HG03159 (cell line): ENCODE data around the gene PCBD2.
"Not testable (repeated sequence)": the region's sequence is repeated elsewhere in the genome, so short reads cannot be mapped to it uniquely, and the experiment has no call there.

Experiments
- ATAC-seq: cut with Tn5 transposase; IDR thresholded peaks from one replicate; pipeline ENCODE4 v1.9.1; 2021; ENCODE audit warnings: mild to moderate bottlenecking, moderate library complexity; ENCODE audit not compliant: unreplicated experiment

PCBD2 gene

GRCh38 chr5:134905246-134905996, 490 bp downstream of the PCBD2 start:
- peak; percentile 28 for ATAC-seq

GRCh38 chr5:134906811-134907210, 1.9 kb downstream of the PCBD2 start:
- no peak for ATAC-seq

- ATAC-seq = not testable (repeated sequence)
Measured at GRCh38 chr5:134910752-134911151, 5.8 kb downstream of the PCBD2 start.

- no peak for ATAC-seq
Measured at GRCh38 chr5:134911285-134912206, 6.6 kb downstream of the PCBD2 start.

GRCh38 chr5:134913254-134913653, 8.3 kb downstream of the PCBD2 start:
- ATAC-seq = no peak

GRCh38 chr5:134913795-134914194, 8.9 kb downstream of the PCBD2 start:
- ATAC-seq = no peak

GRCh38 chr5:134917070-134917815, 12.3 kb downstream of the PCBD2 start:
- no peak for ATAC-seq

GRCh38 chr5:134918861-134919260, 13.9 kb downstream of the PCBD2 start:
- ATAC-seq = no peak

GRCh38 chr5:134920848-134921575, 16.1 kb downstream of the PCBD2 start:
- ATAC-seq = no peak

- ATAC-seq = no peak
Measured at GRCh38 chr5:134932508-134932907, 27.6 kb downstream of the PCBD2 start.

- ATAC-seq = no peak
Measured at GRCh38 chr5:134934202-134934601, 29.3 kb downstream of the PCBD2 start.

- ATAC-seq = no peak
Measured at GRCh38 chr5:134935711-134936602, 31.0 kb downstream of the PCBD2 start.

- ATAC-seq = no peak
Measured at GRCh38 chr5:134937526-134937925, 32.6 kb downstream of the PCBD2 start.

- ATAC-seq = no peak
Measured at GRCh38 chr5:134938030-134938429, 33.1 kb downstream of the PCBD2 start.

- no peak for ATAC-seq
Measured at GRCh38 chr5:134939500-134939899, 34.6 kb downstream of the PCBD2 start.

GRCh38 chr5:134943547-134943946, 38.6 kb downstream of the PCBD2 start:
- no peak for ATAC-seq

GRCh38 chr5:134944630-134945029, 39.7 kb downstream of the PCBD2 start:
- ATAC-seq = no peak

GRCh38 chr5:134945041-134945440, 40.1 kb downstream of the PCBD2 start:
- ATAC-seq = no peak

- no peak for ATAC-seq
Measured at GRCh38 chr5:134948911-134949310, 44.0 kb downstream of the PCBD2 start.

- ATAC-seq = no peak
Measured at GRCh38 chr5:134949316-134949715, 44.4 kb downstream of the PCBD2 start.
